Urinary bladder (tissue), 4 donors: ENCODE results near the gene ALK. TPM values are rescaled to one million over a fixed set of nuclear protein-coding genes. Genes with fewer than 3 reads are reported as not detected.
"Not testable (repeated sequence)": the region's sequence is repeated elsewhere in the genome, so short reads cannot be mapped to it uniquely, and the experiment has no call there.

Experiments
- DNase-seq: peaks from one replicate; pipeline ENCODE4 v3.0.0-alpha.2; 2015; ENCODE audit errors: extremely low spot score
- H3K27ac ChIP-seq: one replicate; pipeline ENCODE4 v1.5.1; 2013; ENCODE audit warnings: low read depth, mild to moderate bottlenecking, moderate library complexity
- H3K36me3 ChIP-seq: one replicate; pipeline ENCODE4 v1.6.1; 2013; ENCODE audit warnings: mild to moderate bottlenecking, moderate library complexity; ENCODE audit not compliant: insufficient read depth
- H3K4me1 ChIP-seq: one replicate; pipeline ENCODE4 v1.6.1; 2013; ENCODE audit warnings: mild to moderate bottlenecking, moderate library complexity; ENCODE audit not compliant: insufficient read depth
- H3K4me3 ChIP-seq: one replicate; pipeline ENCODE4 v1.5.1; 2013; ENCODE audit warnings: low read depth, low read length
- WGBS: extraction: QIAGEN DNeasy Blood & Tissue Kit; methylation state at CpG from one replicate; pipeline ENCODE4 v1.1.7; 2013; 5-methylcytosine and 5-hydroxymethylcytosine counted together
- polyA plus RNA-seq: library from polyadenylated mRNA; stranded (reverse); fragments of 200-250 nt; gene quantifications from one replicate; pipeline ENCODE4 v1.2.3, GENCODE V29; 2013
- total RNA-seq: library from RNA; depleted of rRNA; stranded (reverse); fragments of >200 nt; gene quantifications from one replicate; pipeline ENCODE4 v1.2.3, GENCODE V29; 2014
- donor health status: healthy with polysubstance abuse.
- donor health status: healthy.

ALK gene
- total and polyA plus RNA-seq, 2 donors, result 0.29 to 1.0 TPM

GRCh38 chr2:29762239-29762638 is 159.1 kb downstream of the ALK start:
- Histone ChIP-seq H3K4me1 (no peaks in the 10 kb centered on the region), H3K4me3 (no peak overlapping the region), H3K36me3 (no peaks in the 10 kb centered on the region), H3K27ac (no peak overlapping the region)
- WGBS, result 78% methylated on average over 5 of the region's 5 CpGs
- DNase-seq, result no peak

GRCh38 chr2:29761278-29761677 is 160.1 kb downstream of the ALK start:
- H3K4me1 ChIP-seq, result no peaks in the 10 kb centered on the region
- WGBS, result 42% methylated on average over 1 of the region's 1 CpG
- DNase-seq, result no peak
- no peak overlapping the region for H3K4me3 ChIP-seq
- H3K27ac ChIP-seq, result no peak overlapping the region
- H3K36me3 ChIP-seq, result no peaks in the 10 kb centered on the region

- Histone ChIP-seq H3K4me1 (no peaks in the 10 kb centered on the region), H3K4me3 (no peak overlapping the region), H3K36me3 (no peaks in the 10 kb centered on the region), H3K27ac (no peak overlapping the region)
- WGBS, result 92% methylated on average over 3 of the region's 3 CpGs
- no peak for DNase-seq
These were observed 161.4 kb downstream of the ALK start for GRCh38 chr2:29760008-29760407.

GRCh38 chr2:29759360-29759759 is 162.0 kb downstream of the ALK start:
- DNase-seq, result no peak
- Histone ChIP-seq H3K4me1 (no peaks in the 10 kb centered on the region), H3K27ac (no peak overlapping the region), H3K36me3 (no peaks in the 10 kb centered on the region), H3K4me3 (no peak overlapping the region)
- 70% methylated on average over 4 of the region's 4 CpGs for WGBS

GRCh38 chr2:29755829-29756228 is 165.6 kb downstream of the ALK start:
- H3K36me3 ChIP-seq, result no peaks in the 10 kb centered on the region
- no peak overlapping the region for H3K4me3 ChIP-seq
- 93% methylated on average over 5 of the region's 5 CpGs for WGBS
- H3K27ac ChIP-seq, result no peak overlapping the region
- DNase-seq, result no peak
- no peaks in the 10 kb centered on the region for H3K4me1 ChIP-seq

GRCh38 chr2:29755233-29755632 is 166.2 kb downstream of the ALK start:
- H3K4me3 ChIP-seq, result no peak overlapping the region
- WGBS, result 87% methylated on average over 7 of the region's 7 CpGs
- no peaks in the 10 kb centered on the region for H3K4me1 ChIP-seq
- no peak for DNase-seq
- no peak overlapping the region for H3K27ac ChIP-seq
- no peaks in the 10 kb centered on the region for H3K36me3 ChIP-seq

GRCh38 chr2:29753671-29754444 is 167.5 kb downstream of the ALK start:
- Histone ChIP-seq H3K4me3 (no peak overlapping the region), H3K36me3 (no peaks in the 10 kb centered on the region)

GRCh38 chr2:29751390-29751789 is 170.0 kb downstream of the ALK start:
- no peak for DNase-seq
- 92% methylated on average over 6 of the region's 6 CpGs for WGBS

More at GRCh38 chr2:29753671-29754444, 167.5 kb downstream of the ALK start:
- H3K27ac ChIP-seq, result no peak overlapping the region
- no peaks in the 10 kb centered on the region for H3K4me1 ChIP-seq
- 56% methylated on average over 8 of the region's 8 CpGs for WGBS
- no peak for DNase-seq

GRCh38 chr2:29750463-29750862 is 170.9 kb downstream of the ALK start:
- not testable (repeated sequence) for H3K36me3 ChIP-seq, H3K27ac ChIP-seq, DNase-seq, H3K4me3 ChIP-seq, H3K4me1 ChIP-seq
- WGBS, result 95% methylated on average over 3 of the region's 3 CpGs

More at GRCh38 chr2:29751390-29751789, 170.0 kb downstream of the ALK start:
- Histone ChIP-seq H3K27ac (no peak overlapping the region), H3K4me3 (no peak overlapping the region), H3K4me1 (no peaks in the 10 kb centered on the region), H3K36me3 (no peaks in the 10 kb centered on the region)

- H3K36me3 ChIP-seq, result no peaks in the 10 kb centered on the region
- no peaks in the 10 kb centered on the region for H3K4me1 ChIP-seq
- no peak overlapping the region for H3K4me3 ChIP-seq
- H3K27ac ChIP-seq, result no peak overlapping the region
- WGBS, result 87% methylated on average over 5 of the region's 5 CpGs
- no peak for DNase-seq
These were observed 171.5 kb downstream of the ALK start for GRCh38 chr2:29749843-29750242.

GRCh38 chr2:29749041-29749440 is 172.3 kb downstream of the ALK start:
- Histone ChIP-seq H3K27ac (no peak overlapping the region), H3K4me1 (no peaks in the 10 kb centered on the region), H3K4me3 (no peak overlapping the region), H3K36me3 (no peaks in the 10 kb centered on the region)
- DNase-seq, result no peak
- 92% methylated on average over 1 of the region's 1 CpG for WGBS

GRCh38 chr2:29747786-29748470 is 173.5 kb downstream of the ALK start:
- H3K36me3 ChIP-seq, result no peaks in the 10 kb centered on the region
- no peaks in the 10 kb centered on the region for H3K4me1 ChIP-seq
- no peak overlapping the region for H3K4me3 ChIP-seq
- DNase-seq, result no peak
- WGBS, result 76% methylated on average over 3 of the region's 3 CpGs
- H3K27ac ChIP-seq, result no peak overlapping the region

GRCh38 chr2:29744976-29745375 is 176.4 kb downstream of the ALK start:
- WGBS, result 74% methylated on average over 3 of the region's 3 CpGs
- no peak overlapping the region for H3K27ac ChIP-seq

GRCh38 chr2:29743516-29743915 is 177.9 kb downstream of the ALK start:
- H3K27ac ChIP-seq, result no peak overlapping the region
- H3K4me3 ChIP-seq, result no peak overlapping the region
- H3K4me1 ChIP-seq, result no peaks in the 10 kb centered on the region
- no peaks in the 10 kb centered on the region for H3K36me3 ChIP-seq
- WGBS, result 86% methylated on average over 3 of the region's 3 CpGs
- no peak for DNase-seq

More at GRCh38 chr2:29744976-29745375, 176.4 kb downstream of the ALK start:
- no peaks in the 10 kb centered on the region for H3K36me3 ChIP-seq
- H3K4me1 ChIP-seq, result no peaks in the 10 kb centered on the region
- no peak overlapping the region for H3K4me3 ChIP-seq
- DNase-seq, result no peak
